Activated CD4-positive, alpha-beta T cell treated with anti-CD3 and anti-CD28 coated beads, Interleukin-2, amount 10 ng/mL, durations not matched to agents 7 days and 5 days (primary cell): Measurements from ENCODE around the gene C4orf51. TPM values are rescaled to one million over a fixed set of nuclear protein-coding genes. Genes with fewer than 3 reads are reported as not detected.
"Not testable (repeated sequence)": the region's sequence is repeated elsewhere in the genome, so short reads cannot be mapped to it uniquely, and the experiment has no call there.

Source experiments
- CTCF ChIA-PET: fragments of 350-600 bp; sonication (Branson Sonifier 250); formaldehyde crosslinking; loops from one replicate; lab custom pipeline; 2021; ENCODE audit warnings: antibody characterized with exemption; lab: Charles Lee
- POLR2A ChIA-PET: fragments of 350-600 bp; sonication (Branson Sonifier 250); formaldehyde crosslinking; loops from one replicate; lab custom pipeline; 2021; ENCODE audit warnings: antibody characterized with exemption; lab: Charles Lee
- DNase-seq: peaks from one replicate; pipeline ENCODE4 v3.0.0-alpha.2; 2020
- H3K27ac Mint-ChIP-seq: one replicate; pipeline ENCODE4 v1.8.0; 2021; ENCODE audit warnings: mild to moderate bottlenecking, moderate library complexity, mixed read lengths
- H3K27me3 Mint-ChIP-seq: one replicate; pipeline ENCODE4 v1.8.0; 2021; ENCODE audit warnings: mixed read lengths
- H3K36me3 Mint-ChIP-seq: one replicate; pipeline ENCODE4 v1.8.0; 2021; ENCODE audit warnings: low read depth, mixed read lengths
- H3K4me1 Mint-ChIP-seq: one replicate; pipeline ENCODE4 v1.8.0; 2021; ENCODE audit warnings: mixed read lengths
- H3K4me3 Mint-ChIP-seq: one replicate; pipeline ENCODE4 v1.8.0; 2021; ENCODE audit warnings: mild to moderate bottlenecking, moderate library complexity, mixed read lengths
- H3K9me3 Mint-ChIP-seq: one replicate; pipeline ENCODE4 v1.8.0; 2021; ENCODE audit warnings: mixed read lengths
- total RNA-seq, 2 experiments: library from RNA; stranded (reverse); gene quantifications; one replicate each; pipeline ENCODE4 v1.2.3, GENCODE V29; 2021

The C4orf51 gene
- total RNA-seq, 2 experiments from 2014 or later = not detected

DNA sequence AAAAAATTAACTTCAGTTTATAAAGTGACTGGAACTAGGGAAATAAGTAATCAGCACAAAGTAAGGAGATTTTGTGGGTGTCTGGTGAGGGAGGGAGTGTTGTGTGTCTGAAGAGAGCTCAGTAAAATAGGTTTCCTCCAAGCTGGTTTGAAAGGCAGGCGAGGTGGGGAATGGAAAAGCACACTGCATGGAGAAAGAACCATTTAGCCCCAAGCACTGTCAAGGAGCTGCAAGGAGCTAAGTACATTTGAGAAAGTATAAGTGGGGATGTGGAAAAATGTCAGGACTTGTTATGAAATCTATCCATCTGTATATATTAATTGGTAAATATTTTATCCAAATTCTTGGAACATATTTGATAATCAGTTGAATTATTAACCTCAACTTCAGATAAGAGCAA, 956 bp downstream of the C4orf51 start:
- ChIA-PET CTCF (interaction anchor here (1.1 kb wide), 1 partner anchor 28 kb away, joined by 4 read pairs; no protein-coding TSS in a partner anchor), POLR2A (no interaction called here)
- Mint-ChIP-seq H3K36me3 (no peaks in the 10 kb centered on the region), H3K27ac (no peak overlapping the region), H3K9me3 (peaks cover 9% of the 10 kb centered on the region), H3K27me3 (peaks cover 8% of the 10 kb centered on the region), H3K4me1 (no peaks in the 10 kb centered on the region), H3K4me3 (no peak overlapping the region)
- no peak for DNase-seq

DNA sequence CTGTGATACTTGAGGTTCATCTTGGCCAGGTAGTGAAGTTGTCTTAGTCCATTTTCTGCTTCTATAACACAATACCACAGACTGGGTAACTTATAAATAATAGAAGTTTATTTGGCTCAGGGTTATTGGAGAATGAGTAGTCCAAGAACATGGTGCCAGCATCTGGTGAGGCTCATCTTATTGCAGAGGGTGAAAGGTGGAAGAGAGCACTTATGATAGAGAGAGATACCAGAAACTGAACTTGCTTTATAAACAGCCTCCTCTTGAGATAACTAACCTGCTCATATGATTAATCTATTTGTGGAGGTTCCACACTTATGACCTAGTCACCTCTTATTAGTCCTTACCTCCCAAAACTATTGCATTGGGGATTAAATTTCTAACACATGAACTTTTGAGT, 1.6 kb downstream of the C4orf51 start:
- ChIA-PET POLR2A (no interaction called here), CTCF (interaction anchor here (1.1 kb wide), 1 partner anchor 29 kb away, joined by 4 read pairs; no protein-coding TSS in a partner anchor)
- H3K27me3 Mint-ChIP-seq = peaks cover 8% of the 10 kb centered on the region
- no peak overlapping the region for H3K4me3 Mint-ChIP-seq
- no peak for DNase-seq
- H3K36me3 Mint-ChIP-seq = no peaks in the 10 kb centered on the region
- H3K27ac Mint-ChIP-seq = no peak overlapping the region
- peaks cover 9% of the 10 kb centered on the region for H3K9me3 Mint-ChIP-seq
- no peaks in the 10 kb centered on the region for H3K4me1 Mint-ChIP-seq

- H3K9me3 Mint-ChIP-seq = peaks cover 9% of the 10 kb centered on the region
- no peak for DNase-seq
- no peak overlapping the region for H3K4me3 Mint-ChIP-seq
- H3K27me3 Mint-ChIP-seq = peaks cover 8% of the 10 kb centered on the region
- H3K4me1 Mint-ChIP-seq = no peaks in the 10 kb centered on the region
- ChIA-PET CTCF (no interaction called here), POLR2A (no interaction called here)
- no peaks in the 10 kb centered on the region for H3K36me3 Mint-ChIP-seq
- no peak overlapping the region for H3K27ac Mint-ChIP-seq
Observed at GRCh38 chr4:145681956-145682355, 2.0 kb downstream of the C4orf51 start.

DNA sequence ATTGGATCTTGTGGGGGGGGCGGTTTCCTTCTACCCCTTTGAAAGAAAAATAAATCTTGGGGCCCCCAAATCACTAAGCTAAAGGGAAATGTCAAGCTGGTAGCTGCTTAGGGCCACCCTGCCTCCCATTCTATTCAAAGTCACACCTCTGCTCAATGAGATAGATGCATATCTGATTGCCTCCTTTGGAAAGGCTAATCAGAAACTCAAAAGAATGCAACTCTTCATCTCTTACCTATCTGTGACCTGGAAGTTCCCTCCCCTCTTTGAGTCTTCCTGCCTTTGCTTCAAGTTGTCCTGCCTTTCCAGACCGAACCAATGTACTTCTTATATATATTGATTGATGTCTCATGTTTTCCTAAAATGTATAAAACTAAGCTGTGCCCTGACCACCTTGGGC, 7.0 kb downstream of the C4orf51 start:
- H3K27me3 Mint-ChIP-seq = peaks cover 2% of the 10 kb centered on the region
- ChIA-PET CTCF (no interaction called here), POLR2A (no interaction called here)

GRCh38 chr4:145690610-145691009, 10.7 kb downstream of the C4orf51 start:
- Mint-ChIP-seq H3K4me1 (no peaks in the 10 kb centered on the region), H3K27me3 (peaks cover 2% of the 10 kb centered on the region), H3K4me3 (no peak overlapping the region), H3K9me3 (peaks cover 13% of the 10 kb centered on the region), H3K27ac (no peak overlapping the region), H3K36me3 (no peaks in the 10 kb centered on the region)
- CTCF ChIA-PET = no interaction called here
- DNase-seq = no peak
- POLR2A ChIA-PET = no interaction called here

More for the DNA sequence above, 7.0 kb downstream of the C4orf51 start:
- no peak overlapping the region for H3K27ac Mint-ChIP-seq
- no peaks in the 10 kb centered on the region for H3K4me1 Mint-ChIP-seq
- H3K4me3 Mint-ChIP-seq = no peak overlapping the region
- peaks cover 9% of the 10 kb centered on the region for H3K9me3 Mint-ChIP-seq
- no peaks in the 10 kb centered on the region for H3K36me3 Mint-ChIP-seq
- DNase-seq = no peak

DNA sequence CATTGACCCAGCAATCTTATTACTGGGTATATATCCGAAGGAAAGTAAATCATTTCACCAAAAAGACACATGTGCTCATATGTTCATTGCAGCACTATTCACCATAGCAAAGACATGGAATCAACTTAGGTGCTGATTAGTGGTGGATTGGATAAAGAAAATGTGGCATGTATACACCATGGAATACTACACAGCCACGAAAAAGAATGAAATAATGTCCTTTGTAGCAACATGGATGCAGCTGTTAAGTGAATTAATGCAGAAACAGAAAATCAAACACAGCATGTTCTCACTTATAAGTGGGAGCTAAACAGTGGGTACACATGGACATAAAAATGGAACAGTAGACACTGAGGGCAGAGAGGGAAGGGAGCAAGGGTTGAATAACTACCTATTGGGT, 11.5 kb downstream of the C4orf51 start:
- H3K9me3 Mint-ChIP-seq = peaks cover 15% of the 10 kb centered on the region
- CTCF ChIA-PET, H3K4me3 Mint-ChIP-seq, DNase-seq, H3K4me1 Mint-ChIP-seq, H3K27me3 Mint-ChIP-seq, H3K27ac Mint-ChIP-seq, H3K36me3 Mint-ChIP-seq, POLR2A ChIA-PET: not testable (repeated sequence)

GRCh38 chr4:145694929-145695328, 15.0 kb downstream of the C4orf51 start:
- Mint-ChIP-seq H3K36me3 (no peaks in the 10 kb centered on the region), H3K4me1 (no peaks in the 10 kb centered on the region), H3K27ac (no peak overlapping the region), H3K27me3 (no peaks in the 10 kb centered on the region), H3K9me3 (peaks cover 15% of the 10 kb centered on the region), H3K4me3 (no peak overlapping the region)
- ChIA-PET POLR2A (no interaction called here), CTCF (no interaction called here)
- DNase-seq = no peak

GRCh38 chr4:145697332-145697731, 17.4 kb downstream of the C4orf51 start:
- Mint-ChIP-seq H3K27ac (no peak overlapping the region), H3K27me3 (no peaks in the 10 kb centered on the region), H3K9me3 (peaks cover 9% of the 10 kb centered on the region), H3K36me3 (no peaks in the 10 kb centered on the region), H3K4me1 (no peaks in the 10 kb centered on the region), H3K4me3 (no peak overlapping the region)
- no peak for DNase-seq
- CTCF ChIA-PET = no interaction called here
- POLR2A ChIA-PET = no interaction called here

DNA sequence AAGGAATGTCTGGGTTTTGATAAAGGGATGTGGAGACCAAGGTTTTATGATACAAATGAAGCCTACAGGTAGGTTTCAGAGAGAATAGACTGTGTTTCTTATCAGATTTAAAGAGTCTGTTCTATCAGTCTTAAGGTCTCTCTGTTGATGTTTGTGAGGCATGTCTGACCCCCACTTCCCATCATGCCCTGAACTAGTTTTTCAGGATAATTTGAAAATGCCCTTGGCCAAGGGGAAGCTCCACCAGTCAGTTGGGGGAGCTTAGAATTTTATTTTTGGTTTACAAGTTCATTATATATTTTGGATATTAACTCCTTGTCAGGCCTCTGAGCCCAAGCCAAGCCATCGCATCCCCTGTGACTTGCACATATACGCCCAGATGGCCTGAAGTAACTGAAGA, 18.6 kb downstream of the C4orf51 start:
- POLR2A ChIA-PET = no interaction called here
- no peak overlapping the region for H3K27ac Mint-ChIP-seq

DNA sequence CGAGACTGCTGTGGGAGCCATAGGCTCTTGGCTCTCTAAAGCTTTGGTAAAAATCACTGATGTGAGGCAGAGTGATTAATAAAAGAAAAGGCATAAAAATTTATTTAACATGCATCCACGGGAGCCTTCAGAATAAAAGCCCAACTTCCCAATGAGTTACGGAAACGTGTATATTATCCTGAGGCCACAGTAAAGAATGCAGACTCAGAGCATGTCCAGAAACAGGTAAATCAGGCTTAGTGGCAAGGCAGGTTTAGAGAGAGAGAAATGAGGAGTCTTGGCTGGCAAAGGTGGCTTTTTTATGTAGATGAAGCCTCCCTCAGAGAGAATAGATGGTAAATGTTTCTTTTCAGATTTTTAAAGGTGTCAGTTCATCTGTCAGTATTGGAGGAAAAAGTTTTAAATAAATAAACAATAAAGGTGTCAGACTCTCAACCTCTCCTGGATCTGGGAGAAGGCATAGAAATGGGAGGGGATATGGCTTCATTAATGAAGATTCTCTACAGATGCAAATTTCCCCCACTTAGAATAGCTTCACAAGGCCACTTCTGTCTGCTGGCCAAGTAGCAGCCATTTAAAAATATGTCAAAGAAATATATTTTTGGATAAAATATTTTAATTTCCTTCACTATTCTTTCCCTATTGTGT, 24.0 kb downstream of the C4orf51 start:
- Mint-ChIP-seq H3K4me1 (no peaks in the 10 kb centered on the region), H3K9me3 (no peaks in the 10 kb centered on the region), H3K36me3 (no peaks in the 10 kb centered on the region), H3K4me3 (no peak overlapping the region), H3K27me3 (no peaks in the 10 kb centered on the region), H3K27ac (no peak overlapping the region)
- POLR2A ChIA-PET = no interaction called here
- DNase-seq = no peak
- CTCF ChIA-PET = interaction anchor here (0.6 kb wide), 1 partner anchor 11 kb away, joined by 3 read pairs; no protein-coding TSS in a partner anchor

More for the DNA sequence above, 18.6 kb downstream of the C4orf51 start:
- no peaks in the 10 kb centered on the region for H3K27me3 Mint-ChIP-seq
- no peak for DNase-seq
- H3K9me3 Mint-ChIP-seq = peaks cover 9% of the 10 kb centered on the region
- H3K4me1 Mint-ChIP-seq = no peaks in the 10 kb centered on the region
- CTCF ChIA-PET = interaction anchor here (0.5 kb wide), 1 partner anchor 377 kb away, joined by 5 read pairs; no protein-coding TSS in a partner anchor
- no peaks in the 10 kb centered on the region for H3K36me3 Mint-ChIP-seq
- no peak overlapping the region for H3K4me3 Mint-ChIP-seq

- H3K9me3 Mint-ChIP-seq = peaks cover 11% of the 10 kb centered on the region
- ChIA-PET CTCF (no interaction called here), POLR2A (no interaction called here)
- DNase-seq = no peak
- no peaks in the 10 kb centered on the region for H3K27me3 Mint-ChIP-seq
- no peak overlapping the region for H3K4me3 Mint-ChIP-seq
- H3K27ac Mint-ChIP-seq = no peak overlapping the region
- peaks cover 4% of the 10 kb centered on the region for H3K36me3 Mint-ChIP-seq
- no peaks in the 10 kb centered on the region for H3K4me1 Mint-ChIP-seq
Observed at GRCh38 chr4:145709336-145709735, 29.4 kb downstream of the C4orf51 start.

DNA sequence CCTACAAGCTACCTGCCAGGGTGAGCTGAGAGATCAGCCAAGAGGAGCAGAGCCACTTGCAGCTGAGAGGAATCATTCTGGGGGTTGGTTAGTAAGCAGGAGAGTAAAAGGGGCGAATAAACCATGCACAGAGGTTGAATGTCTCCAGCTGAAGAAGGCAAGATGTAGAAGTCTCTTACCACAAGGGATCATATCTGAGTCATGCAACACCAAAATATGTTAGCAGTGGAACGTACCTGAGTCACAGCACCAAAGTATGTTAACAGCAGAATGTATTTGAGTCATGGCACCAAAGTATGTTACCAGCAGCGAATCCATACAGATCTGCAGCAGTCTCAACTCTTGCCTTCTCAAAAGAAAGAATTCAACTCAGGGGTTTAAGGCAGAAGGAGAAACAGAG, 29.9 kb downstream of the C4orf51 start:
- Mint-ChIP-seq H3K9me3 (peaks cover 11% of the 10 kb centered on the region), H3K4me1 (no peaks in the 10 kb centered on the region), H3K36me3 (peaks cover 4% of the 10 kb centered on the region), H3K4me3 (no peak overlapping the region), H3K27ac (no peak overlapping the region), H3K27me3 (no peaks in the 10 kb centered on the region)
- no peak for DNase-seq
- ChIA-PET POLR2A (no interaction called here), CTCF (no interaction called here)

DNA sequence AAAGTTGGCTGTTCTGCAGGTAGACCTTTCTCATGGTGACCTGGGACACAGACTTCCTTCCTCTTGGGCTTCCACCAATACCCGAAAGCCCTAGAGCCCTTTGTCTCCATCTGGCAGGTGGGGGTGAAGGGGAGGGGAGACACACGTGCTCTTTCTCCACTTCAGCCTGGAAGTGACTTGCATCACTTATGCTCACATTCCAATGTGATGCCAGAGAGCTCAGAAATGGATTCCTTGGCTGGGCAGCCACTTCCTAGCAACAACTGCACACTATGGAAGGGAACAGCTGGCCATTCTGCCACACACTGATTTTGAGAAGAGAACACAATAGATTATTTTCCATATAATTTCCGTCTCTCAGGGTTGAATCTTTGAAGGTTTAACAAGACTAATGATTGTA, 36.3 kb downstream of the C4orf51 start:
- Mint-ChIP-seq H3K27me3 (peaks cover 11% of the 10 kb centered on the region), H3K9me3 (peaks cover 10% of the 10 kb centered on the region), H3K4me1 (peaks cover 14% of the 10 kb centered on the region), H3K4me3 (no peak overlapping the region), H3K27ac (no peak overlapping the region), H3K36me3 (peaks cover 3% of the 10 kb centered on the region)
- POLR2A ChIA-PET = no interaction called here
- no peak for DNase-seq
- CTCF ChIA-PET = interaction anchor here (0.6 to 1.6 kb wide), 2 partner anchors 23 to 434 kb away, joined by 3 read pairs; no protein-coding TSS in a partner anchor
